Activated CD8-positive, alpha-beta T cell treated with anti-CD3 and anti-CD28 coated beads for 36 hours (primary cell): ENCODE data around the gene CAPN10. TPM values are rescaled to one million over a fixed set of nuclear protein-coding genes. Genes with fewer than 3 reads are reported as not detected.
A peak's percentile ranks its signal among the peaks of the same experiment; 100 is the strongest.

Experiments
- ATAC-seq: fragments of 200-7000 bp; cut with Tn5 transposase; one replicate; pipeline ENCODE4 v1.10.0; 2021; ENCODE audit warnings: mild to moderate bottlenecking, moderate library complexity
- CTCF ChIA-PET: fragments of 350-600 bp; sonication (Branson Sonifier 250); formaldehyde crosslinking; loops from one replicate; lab custom pipeline; 2021; ENCODE audit warnings: antibody characterized with exemption; lab: Charles Lee
- POLR2A ChIA-PET: fragments of 350-600 bp; sonication (Branson Sonifier 250); formaldehyde crosslinking; loops from one replicate; lab custom pipeline; 2021; ENCODE audit warnings: antibody characterized with exemption; lab: Charles Lee
- DNase-seq: peaks from one replicate; pipeline ENCODE4 v3.0.0-alpha.2; 2020
- H3K27ac Mint-ChIP-seq: one replicate; pipeline ENCODE4 v1.8.0; 2021; ENCODE audit warnings: mild to moderate bottlenecking, mixed read lengths
- H3K27me3 Mint-ChIP-seq: one replicate; pipeline ENCODE4 v1.8.0; 2021; ENCODE audit warnings: mixed read lengths
- H3K36me3 Mint-ChIP-seq: one replicate; pipeline ENCODE4 v1.8.0; 2021; ENCODE audit warnings: low read depth, mixed read lengths
- H3K4me1 Mint-ChIP-seq: one replicate; pipeline ENCODE4 v1.8.0; 2021; ENCODE audit warnings: low read depth, mixed read lengths
- H3K4me3 Mint-ChIP-seq: one replicate; pipeline ENCODE4 v1.8.0; 2021; ENCODE audit warnings: mild to moderate bottlenecking, moderate library complexity, mixed read lengths
- H3K9me3 Mint-ChIP-seq: one replicate; pipeline ENCODE4 v1.8.0; 2021; ENCODE audit warnings: mixed read lengths
- intact Hi-C: fragments of 100-400 bp; cut with micrococcal nuclease; formaldehyde crosslinking; loops from one replicate; pipeline ENCODE4 v1.10.0; 2022
- total RNA-seq, 2 experiments: library from RNA; stranded (reverse); gene quantifications; one replicate each; pipeline ENCODE4 v1.2.3, GENCODE V29; 2021
- TF ChIP-seq, protein P1 (sequence below): fragments of 200-600 bp; IDR thresholded peaks from one replicate; pipeline ENCODE4 v1.8.0; 2022; ENCODE audit warnings: antibody characterized with exemption, mild to moderate bottlenecking

Gene CAPN10
- total RNA-seq, 2 experiments from 2014 or later, result 26.8 to 29.1 TPM

DNA sequence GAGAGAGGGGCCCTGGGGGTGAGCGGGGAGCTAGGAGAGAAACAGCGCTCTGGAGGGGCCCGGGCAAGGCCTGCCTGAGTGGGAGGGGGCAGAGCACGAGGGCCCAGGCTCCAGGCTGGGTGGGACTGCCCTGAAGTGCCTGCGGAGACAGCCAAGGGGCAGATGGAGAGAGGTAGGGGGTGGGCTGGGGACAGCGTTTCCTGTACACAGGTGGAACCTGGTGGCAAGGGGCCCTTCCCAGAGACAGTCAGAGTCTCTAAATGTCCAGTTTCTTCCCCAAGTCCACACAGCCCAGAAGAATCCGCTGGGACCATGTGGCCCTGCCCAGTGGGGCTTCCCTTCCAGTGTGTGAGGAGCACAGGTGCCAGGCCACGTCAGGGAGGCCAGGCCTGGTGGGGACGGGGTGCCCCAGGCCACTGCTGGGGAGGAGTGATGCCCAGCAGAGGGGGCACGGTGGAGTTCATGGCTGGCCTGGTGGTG, 37.0 kb downstream of the CAPN10 start:
- peaks cover 5% of the 10 kb centered on the region for H3K36me3 Mint-ChIP-seq
- ChIA-PET CTCF (interaction anchor here (3.0 to 5.3 kb wide), 2 partner anchors 37 to 58 kb away, joined by 20 to 21 read pairs; partner anchors contain the start of gene CAPN10), POLR2A (interaction anchor here (0.6 to 4.9 kb wide), 4 partner anchors 36 to 95 kb away, joined by 3 to 25 read pairs (median 13); partner anchors contain the start of gene CAPN10)
- H3K9me3 Mint-ChIP-seq, result peaks cover 1% of the 10 kb centered on the region
- peaks cover 62% of the 10 kb centered on the region for H3K4me1 Mint-ChIP-seq
- intact Hi-C loops, result loop anchor here (5.0 kb wide), 1 partner anchor 56 kb away; the partner anchor contains the start of gene RNPEPL1
- H3K27ac Mint-ChIP-seq, result peak overlapping the region; percentile 96
- DNase-seq (peak; percentile 21), ATAC-seq (no peak)
- no peaks in the 10 kb centered on the region for H3K27me3 Mint-ChIP-seq
- H3K4me3 Mint-ChIP-seq, result no peak overlapping the region
- TF ChIP-seq, protein P1, sequence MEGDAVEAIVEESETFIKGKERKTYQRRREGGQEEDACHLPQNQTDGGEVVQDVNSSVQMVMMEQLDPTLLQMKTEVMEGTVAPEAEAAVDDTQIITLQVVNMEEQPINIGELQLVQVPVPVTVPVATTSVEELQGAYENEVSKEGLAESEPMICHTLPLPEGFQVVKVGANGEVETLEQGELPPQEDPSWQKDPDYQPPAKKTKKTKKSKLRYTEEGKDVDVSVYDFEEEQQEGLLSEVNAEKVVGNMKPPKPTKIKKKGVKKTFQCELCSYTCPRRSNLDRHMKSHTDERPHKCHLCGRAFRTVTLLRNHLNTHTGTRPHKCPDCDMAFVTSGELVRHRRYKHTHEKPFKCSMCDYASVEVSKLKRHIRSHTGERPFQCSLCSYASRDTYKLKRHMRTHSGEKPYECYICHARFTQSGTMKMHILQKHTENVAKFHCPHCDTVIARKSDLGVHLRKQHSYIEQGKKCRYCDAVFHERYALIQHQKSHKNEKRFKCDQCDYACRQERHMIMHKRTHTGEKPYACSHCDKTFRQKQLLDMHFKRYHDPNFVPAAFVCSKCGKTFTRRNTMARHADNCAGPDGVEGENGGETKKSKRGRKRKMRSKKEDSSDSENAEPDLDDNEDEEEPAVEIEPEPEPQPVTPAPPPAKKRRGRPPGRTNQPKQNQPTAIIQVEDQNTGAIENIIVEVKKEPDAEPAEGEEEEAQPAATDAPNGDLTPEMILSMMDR, result no peak

DNA sequence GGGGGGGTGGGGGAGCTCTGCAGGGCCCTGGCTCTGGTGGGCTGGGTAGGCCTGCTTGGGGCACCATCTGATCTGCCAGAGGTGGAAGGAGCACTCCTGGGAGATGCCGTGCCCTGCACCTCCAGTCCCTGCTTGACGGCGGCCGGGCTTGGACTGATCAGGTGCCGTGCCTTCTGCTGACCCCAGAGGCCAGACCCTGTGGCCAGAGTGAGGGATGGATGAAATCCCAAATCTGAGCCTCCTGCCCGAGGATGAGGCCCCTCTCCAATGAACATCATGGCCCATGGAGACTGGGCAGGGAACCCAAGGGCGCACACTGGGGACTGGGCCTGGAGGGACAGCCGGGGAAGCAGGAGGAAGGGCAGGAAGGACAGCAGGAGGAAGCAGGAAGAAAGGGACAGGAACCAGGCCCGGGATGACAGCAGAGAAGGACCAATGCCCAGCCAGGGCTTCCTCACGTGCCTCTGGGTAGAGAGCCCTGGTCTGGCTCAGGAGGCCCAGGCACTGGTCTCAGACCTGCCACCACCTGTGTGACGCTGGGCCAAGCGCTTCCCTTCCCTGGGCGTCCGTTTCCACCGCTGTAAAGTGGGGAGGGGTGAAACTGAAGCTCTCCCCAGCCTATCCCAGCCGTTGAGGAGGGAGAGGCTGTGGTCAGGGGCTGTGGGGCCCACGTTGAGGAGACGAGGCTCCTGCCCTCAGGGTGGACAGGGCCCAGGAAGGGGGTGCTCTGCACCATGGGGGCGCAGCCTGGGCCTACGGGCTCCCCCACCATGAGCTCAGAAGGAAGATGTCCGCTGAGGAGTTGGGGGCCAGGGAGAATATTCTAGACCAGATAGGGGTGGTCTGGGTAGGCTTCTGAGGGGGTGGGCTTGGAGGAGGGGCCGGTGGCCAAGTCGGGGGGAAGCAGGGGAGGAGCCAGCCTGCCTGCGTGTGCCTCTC, 37.7 kb downstream of the CAPN10 start:
- peak overlapping the region; percentile 75 for H3K4me3 Mint-ChIP-seq
- ChIA-PET CTCF (interaction anchor here (0.8 to 5.3 kb wide), 3 partner anchors 17 to 59 kb away, joined by 3 to 21 read pairs (median 20); partner anchors contain the start of gene CAPN10), POLR2A (interaction anchor here (0.7 to 4.9 kb wide), 6 partner anchors 31 to 64 kb away, joined by 3 to 25 read pairs (median 4); partner anchors contain the start of genes CAPN10 and DUSP28)
- H3K27ac Mint-ChIP-seq, result peak overlapping the region; percentile 89
- peak; percentile 33 for DNase-seq
- no peaks in the 10 kb centered on the region for H3K27me3 Mint-ChIP-seq
- H3K4me1 Mint-ChIP-seq, result peaks cover 62% of the 10 kb centered on the region
- peak; percentile 0 for ATAC-seq
- H3K36me3 Mint-ChIP-seq, result no peaks in the 10 kb centered on the region
- TF ChIP-seq, protein P1, result no peak
- no peaks in the 10 kb centered on the region for H3K9me3 Mint-ChIP-seq
- intact Hi-C loops, result loop anchor here (5.0 kb wide), 1 partner anchor 57 kb away; the partner anchor contains the start of gene RNPEPL1

DNA sequence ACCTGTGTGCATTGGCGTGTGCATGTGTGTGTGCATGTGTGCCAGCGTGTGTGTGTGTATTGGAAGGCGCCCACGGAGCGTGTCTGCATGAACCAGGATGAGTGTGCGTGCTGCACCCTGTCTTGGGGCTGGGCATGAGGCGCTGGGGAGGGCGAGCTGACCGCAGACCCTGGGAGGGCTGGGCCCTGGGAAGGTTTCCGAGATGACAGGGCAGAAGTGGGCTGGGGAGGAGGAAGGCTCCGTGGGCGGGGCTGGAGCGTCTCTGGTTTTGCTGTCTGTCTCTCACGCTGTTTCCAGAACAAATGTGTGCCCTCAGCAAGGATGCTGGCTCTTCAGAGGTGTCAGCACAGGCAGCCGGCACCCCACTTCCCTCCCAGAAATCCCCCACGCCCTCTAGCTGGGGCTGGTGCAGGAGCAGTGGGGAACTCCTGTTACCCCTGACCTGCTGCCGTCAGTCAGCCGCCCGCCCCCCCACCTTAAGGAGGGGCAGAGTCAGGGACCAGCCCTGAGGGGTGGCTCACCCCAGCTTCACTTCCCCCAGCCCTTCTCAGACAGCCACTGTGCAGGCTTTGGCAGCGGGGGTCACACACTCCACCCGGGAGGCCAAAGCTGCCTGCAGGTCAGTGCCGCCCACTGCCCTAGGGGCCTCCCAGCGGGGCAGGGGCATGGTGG, 38.6 kb downstream of the CAPN10 start, which contains the start of gene GPR35:
TSS of gene GPR35 (plus strand) at position 531 of the 672 bp plus-strand sequence. CDS start 4,473 bp downstream, outside the sequence.
- CTCF ChIA-PET, result interaction anchor here (0.8 kb wide), 1 partner anchor 16 kb away, joined by 3 read pairs; no protein-coding TSS in a partner anchor
- no peaks in the 10 kb centered on the region for H3K36me3 Mint-ChIP-seq
- no peaks in the 10 kb centered on the region for H3K9me3 Mint-ChIP-seq
- H3K4me1 Mint-ChIP-seq, result peaks cover 58% of the 10 kb centered on the region
- H3K4me3 Mint-ChIP-seq, result peak within 1 kb of the TSS; percentile 75
- H3K27me3 Mint-ChIP-seq, result no peaks in the 10 kb centered on the region
- TF ChIP-seq, protein P1, result no peak
- DNase-seq (peak; percentile 93), ATAC-seq (peak; percentile 55)
- POLR2A ChIA-PET, result interaction anchor here (0.5 to 4.9 kb wide), 8 partner anchors 9 to 225 kb away, joined by 3 to 25 read pairs (median 4); partner anchors contain the start of genes CAPN10 and DUSP28
- H3K27ac Mint-ChIP-seq, result peak within 1 kb of the TSS; percentile 89
- intact Hi-C loops, result loop anchor here (5.0 kb wide), 1 partner anchor 58 kb away; the partner anchor contains the start of gene RNPEPL1

DNA sequence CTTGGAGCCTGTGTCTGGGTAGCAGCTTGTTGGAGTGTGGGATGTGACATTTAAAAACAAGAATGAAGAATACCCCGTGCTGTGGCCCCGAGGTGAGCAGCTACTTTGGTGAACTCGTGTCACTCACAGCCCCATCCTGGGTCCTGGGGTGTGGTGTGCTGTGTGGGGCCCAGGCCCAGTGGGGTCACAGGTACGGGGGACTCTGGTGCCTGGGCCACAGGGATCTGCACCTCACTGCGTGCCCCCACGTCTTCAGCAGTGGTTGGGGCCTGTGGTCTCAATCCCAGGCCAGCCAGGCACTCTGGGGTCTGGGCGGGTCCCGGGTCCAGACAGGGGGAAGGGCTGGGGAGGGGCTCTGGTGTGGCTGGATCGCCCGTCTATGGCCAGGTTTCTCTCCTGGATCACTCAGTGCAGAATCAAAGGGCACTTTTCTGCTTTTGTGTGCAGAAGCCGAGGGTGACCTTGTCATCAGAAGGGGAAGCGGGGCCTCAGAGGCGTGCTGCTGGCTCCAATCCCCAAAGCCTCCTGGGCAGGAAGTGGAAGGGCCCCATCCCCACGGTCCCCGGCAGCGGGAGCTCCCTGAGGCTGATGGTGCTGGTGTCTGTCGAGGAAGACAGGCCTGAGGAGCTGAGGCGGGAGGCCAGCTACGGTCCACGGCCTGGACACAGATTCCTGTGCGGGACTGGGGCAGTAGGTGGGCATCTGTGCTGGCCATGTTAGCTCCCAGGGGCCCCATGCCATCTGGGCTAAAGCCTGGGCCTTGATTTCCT, 40.2 kb downstream of the CAPN10 start:
- DNase-seq, result peak; percentile 77
- intact Hi-C loops, result no loop called here
- peak; percentile 34 for ATAC-seq
- H3K9me3 Mint-ChIP-seq, result no peaks in the 10 kb centered on the region
- peak overlapping the region; percentile 64 for H3K4me3 Mint-ChIP-seq
- peak overlapping the region; percentile 87 for H3K27ac Mint-ChIP-seq
- no peaks in the 10 kb centered on the region for H3K27me3 Mint-ChIP-seq
- ChIA-PET POLR2A (interaction anchor here (0.6 to 1.1 kb wide), 2 partner anchors 17 to 66 kb away, joined by 3 read pairs; no protein-coding TSS in a partner anchor), CTCF (interaction anchor here (1.0 to 1.5 kb wide), 4 partner anchors 10 to 113 kb away, joined by 3 to 4 read pairs (median 4); no protein-coding TSS in a partner anchor)
- H3K36me3 Mint-ChIP-seq, result no peaks in the 10 kb centered on the region
- peaks cover 46% of the 10 kb centered on the region for H3K4me1 Mint-ChIP-seq
- TF ChIP-seq, protein P1, result no peak
